RWPE1 (cell line): ENCODE measurements around the gene PLEKHB2.

Experiments
- CTCF ChIA-PET: fragments of 350-600 bp; sonication (Branson Sonifier 250); formaldehyde crosslinking; extraction: SDS; loops from one replicate; lab custom pipeline; 2021; lab: Yijun Ruan, JAX
- POLR2A ChIA-PET: fragments of 400-600 bp; formaldehyde crosslinking; extraction: SDS; loops from one replicate; lab custom pipeline; 2020; ENCODE audit warnings: antibody characterized with exemption; ENCODE audit not compliant: low non-redundant PET; lab: Yijun Ruan, JAX
- DNase-seq: peaks from one replicate; pipeline ENCODE4 v3.0.0; 2012; ENCODE audit warnings: low spot score
- H3K27ac ChIP-seq: fragments of 450-650 bp; 2 replicates; pipeline ENCODE4 v1.5.1; 2017
- TF ChIP-seq, protein P1 (sequence below): fragments of 450-650 bp; conservative IDR thresholded peaks from 2 replicates; pipeline ENCODE4 v1.5.1; 2017; ENCODE audit warnings: low read depth, mild to moderate bottlenecking

The PLEKHB2 gene

DNA sequence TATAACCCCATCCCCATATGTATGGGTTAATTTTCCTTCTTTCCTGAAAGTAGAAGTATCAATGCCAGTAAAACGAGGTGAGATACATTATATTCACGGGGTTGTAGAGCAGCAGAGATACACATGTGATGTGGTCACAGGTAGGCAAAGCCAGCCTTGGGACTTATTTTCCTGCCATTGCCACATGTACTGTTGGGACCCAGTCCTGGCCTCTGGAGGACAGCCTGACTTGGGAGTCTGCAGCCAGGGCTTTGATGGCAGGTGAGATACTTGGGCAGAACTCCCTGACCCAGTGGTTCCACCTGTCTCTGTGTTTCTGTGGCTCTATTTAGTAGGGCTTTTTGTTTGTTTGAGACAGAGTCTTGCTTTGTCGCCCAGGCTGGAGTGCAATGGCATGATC is 18.1 kb downstream of the PLEKHB2 start:
- CTCF ChIA-PET, result interaction anchor here (0.6 kb wide), 1 partner anchor 9 kb away, joined by 6 read pairs; no protein-coding TSS in a partner anchor
- TF ChIP-seq, protein P1, sequence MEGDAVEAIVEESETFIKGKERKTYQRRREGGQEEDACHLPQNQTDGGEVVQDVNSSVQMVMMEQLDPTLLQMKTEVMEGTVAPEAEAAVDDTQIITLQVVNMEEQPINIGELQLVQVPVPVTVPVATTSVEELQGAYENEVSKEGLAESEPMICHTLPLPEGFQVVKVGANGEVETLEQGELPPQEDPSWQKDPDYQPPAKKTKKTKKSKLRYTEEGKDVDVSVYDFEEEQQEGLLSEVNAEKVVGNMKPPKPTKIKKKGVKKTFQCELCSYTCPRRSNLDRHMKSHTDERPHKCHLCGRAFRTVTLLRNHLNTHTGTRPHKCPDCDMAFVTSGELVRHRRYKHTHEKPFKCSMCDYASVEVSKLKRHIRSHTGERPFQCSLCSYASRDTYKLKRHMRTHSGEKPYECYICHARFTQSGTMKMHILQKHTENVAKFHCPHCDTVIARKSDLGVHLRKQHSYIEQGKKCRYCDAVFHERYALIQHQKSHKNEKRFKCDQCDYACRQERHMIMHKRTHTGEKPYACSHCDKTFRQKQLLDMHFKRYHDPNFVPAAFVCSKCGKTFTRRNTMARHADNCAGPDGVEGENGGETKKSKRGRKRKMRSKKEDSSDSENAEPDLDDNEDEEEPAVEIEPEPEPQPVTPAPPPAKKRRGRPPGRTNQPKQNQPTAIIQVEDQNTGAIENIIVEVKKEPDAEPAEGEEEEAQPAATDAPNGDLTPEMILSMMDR, result no peak
- POLR2A ChIA-PET, result no interaction called here
- no peak for DNase-seq
- H3K27ac ChIP-seq, result no peak overlapping the region

DNA sequence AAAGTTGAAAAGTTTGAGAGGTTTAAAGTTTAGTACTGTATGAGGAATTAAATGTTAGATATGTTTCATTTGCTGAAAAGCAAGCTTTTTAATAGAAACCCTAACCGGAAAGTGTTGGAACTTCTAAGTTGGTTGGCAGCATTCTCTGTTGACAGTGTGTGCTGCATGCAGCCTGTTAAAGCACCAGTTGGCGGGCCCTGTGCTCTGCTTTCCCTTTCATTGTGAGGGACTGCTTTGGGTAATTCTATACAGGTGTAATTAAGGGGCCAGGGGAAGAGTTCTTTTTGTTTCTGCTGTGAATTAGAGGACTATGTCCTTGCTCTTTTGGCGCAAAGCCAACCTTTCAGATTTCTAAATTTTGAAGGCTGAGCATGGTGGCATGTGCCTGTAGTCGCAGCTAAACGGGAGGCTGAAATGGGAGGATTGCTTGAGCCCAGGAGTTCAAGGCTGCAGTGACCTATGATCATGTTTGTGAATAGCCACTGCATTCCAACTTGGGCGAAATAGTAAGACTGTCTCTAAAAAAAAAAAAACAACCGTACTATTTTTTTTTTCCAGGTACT is 20.1 kb downstream of the PLEKHB2 start:
- DNase-seq, result no peak
- ChIA-PET POLR2A (no interaction called here), CTCF (no interaction called here)
- TF ChIP-seq, protein P1, result no peak
- no peak overlapping the region for H3K27ac ChIP-seq

DNA sequence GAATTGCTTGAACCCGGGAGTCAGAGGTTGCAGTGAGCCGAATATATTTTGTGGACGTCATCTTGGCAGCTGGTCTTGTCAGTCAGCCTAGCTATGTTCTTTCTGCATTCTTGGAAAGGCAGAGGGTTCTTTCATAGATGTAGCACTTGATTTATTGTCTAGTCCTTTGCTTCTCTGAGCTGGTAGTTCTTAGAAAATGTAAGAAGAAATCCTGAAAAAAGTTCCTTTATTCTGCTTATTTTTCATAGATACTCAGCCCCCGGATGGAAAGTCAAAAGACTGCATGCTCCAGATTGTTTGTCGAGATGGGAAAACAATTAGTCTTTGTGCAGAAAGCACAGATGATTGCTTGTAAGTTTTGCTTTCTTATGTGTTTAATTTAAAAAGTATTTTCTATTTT is 21.3 kb downstream of the PLEKHB2 start:
- no peak overlapping the region for H3K27ac ChIP-seq
- TF ChIP-seq, protein P1, result no peak
- POLR2A ChIA-PET, result no interaction called here
- DNase-seq, result no peak
- CTCF ChIA-PET, result no interaction called here

DNA sequence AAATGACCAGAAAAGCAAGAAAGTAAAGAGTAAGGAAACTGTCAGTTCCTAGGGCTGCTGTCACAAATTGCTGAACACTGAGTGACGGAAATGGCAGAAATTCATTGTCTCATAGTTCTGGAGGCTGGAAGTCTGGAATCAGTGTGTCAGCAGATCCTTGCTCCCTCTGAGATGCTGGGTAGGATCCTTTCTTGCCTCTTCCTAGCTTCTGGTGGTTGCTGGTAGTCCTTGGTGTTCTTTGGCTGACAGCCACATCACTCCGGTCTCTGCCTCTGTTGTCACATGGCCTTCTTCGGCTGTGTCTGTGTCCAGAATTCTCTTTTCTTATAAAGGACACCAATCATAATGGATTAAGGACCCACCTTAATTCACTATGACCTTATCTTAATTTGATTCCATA is 21.9 kb downstream of the PLEKHB2 start:
- H3K27ac ChIP-seq, result no peak overlapping the region
- DNase-seq, result no peak
- ChIA-PET POLR2A (no interaction called here), CTCF (no interaction called here)
- TF ChIP-seq, protein P1, result no peak

DNA sequence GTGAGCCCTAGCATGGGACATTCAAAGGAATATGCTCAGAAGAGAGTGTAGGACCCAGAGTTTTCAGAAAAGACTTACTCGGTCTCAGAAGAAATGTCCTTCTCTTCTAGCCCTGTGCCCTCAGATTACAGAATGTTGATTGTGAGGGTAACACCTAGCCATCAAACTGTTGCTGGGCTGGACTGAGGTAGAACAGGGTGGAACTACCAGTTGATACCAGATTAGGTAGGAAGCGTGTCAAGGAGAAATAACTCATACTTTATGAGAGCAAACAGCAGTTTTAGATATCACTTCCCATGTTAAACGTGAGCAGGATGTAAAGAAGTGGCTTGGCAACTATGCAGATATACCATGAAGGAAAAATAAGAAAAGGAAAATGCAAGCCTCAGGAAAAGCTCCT is 22.8 kb downstream of the PLEKHB2 start:
- ChIA-PET POLR2A (no interaction called here), CTCF (no interaction called here)
- no peak overlapping the region for H3K27ac ChIP-seq
- TF ChIP-seq, protein P1, result no peak
- DNase-seq, result no peak

DNA sequence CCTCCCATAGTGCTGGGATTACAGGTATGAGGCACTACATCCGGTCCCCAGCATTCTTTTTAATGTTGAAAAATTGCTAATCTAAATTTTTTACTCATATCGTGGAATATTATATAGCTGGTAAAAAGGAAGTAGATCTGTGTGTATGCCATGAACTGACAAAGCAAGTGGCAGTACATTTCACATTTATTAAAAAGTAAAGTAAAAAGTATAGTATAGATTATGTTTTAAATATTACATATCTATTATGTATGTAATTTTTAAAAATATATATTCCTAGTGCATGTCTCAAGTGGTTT is 25.1 kb downstream of the PLEKHB2 start:
- POLR2A ChIA-PET, result interaction anchor here (0.6 kb wide), 1 partner anchor 25 kb away, joined by 3 read pairs; the partner anchor contains the start of gene PLEKHB2
- TF ChIP-seq, protein P1, result no peak
- CTCF ChIA-PET, result interaction anchor here (0.6 kb wide), 2 partner anchors 219 to 278 kb away, joined by 3 to 4 read pairs; no protein-coding TSS in a partner anchor
- no peak overlapping the region for H3K27ac ChIP-seq
- no peak for DNase-seq
